Ecto neural progenitor cell (in vitro differentiated cells): ENCODE results near the gene ERMARD.

ENCODE experiments used
- DNase-seq: peaks from one replicate; pipeline ENCODE4 v3.0.0-alpha.2; 2018; ENCODE audit warnings: low spot score

ERMARD gene

DNA sequence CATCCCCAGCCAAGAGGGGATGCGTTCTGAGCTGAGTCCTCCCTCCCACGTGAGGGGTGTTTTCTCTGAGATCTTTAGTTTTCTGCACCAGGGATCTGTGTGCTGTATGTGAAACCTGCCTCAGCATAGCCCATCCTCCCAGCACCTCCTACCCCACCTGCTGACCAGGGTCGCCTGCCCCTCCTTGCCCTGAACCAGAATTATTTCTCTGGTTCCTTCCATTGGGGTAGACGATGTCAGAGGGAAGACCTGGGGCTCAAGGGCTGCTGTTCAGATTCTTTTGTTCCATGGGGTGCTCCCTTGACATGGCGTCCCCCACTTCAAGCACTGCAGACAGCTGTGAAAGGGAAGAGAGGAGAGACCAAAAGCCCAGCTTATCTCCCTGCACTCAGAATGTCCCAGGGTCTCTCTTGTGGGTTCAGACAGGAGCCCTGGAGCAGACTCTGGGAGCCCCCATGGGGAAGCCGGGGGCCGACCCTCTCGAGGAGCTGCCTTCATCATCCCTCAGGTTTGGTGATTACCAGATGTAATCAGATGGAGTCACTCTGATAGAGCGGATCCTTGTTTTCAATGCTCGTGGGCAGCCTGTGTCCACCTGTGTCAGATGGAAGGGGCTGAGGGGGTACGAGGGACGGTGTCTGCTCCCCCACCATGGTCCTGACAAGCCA is 74.3 kb downstream of the ERMARD start:
- DNase-seq, result peak; percentile 21

DNA sequence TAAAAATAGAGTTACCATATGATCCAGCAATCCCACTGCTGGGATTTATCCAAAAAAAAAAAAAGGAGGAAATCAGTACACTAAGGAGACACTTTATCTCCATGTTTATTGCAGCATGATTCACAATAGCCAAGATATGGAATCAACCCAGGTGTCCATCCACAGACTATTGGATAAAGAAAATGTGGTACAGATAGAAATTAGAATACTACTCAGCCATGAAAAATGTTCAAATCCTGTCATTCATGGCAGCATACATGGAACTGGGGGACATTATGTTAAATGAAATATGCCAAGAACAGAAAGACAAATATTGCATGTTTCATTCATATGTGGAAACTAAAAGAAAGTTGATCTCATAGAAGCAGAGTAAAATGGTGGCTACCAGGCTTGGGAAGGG is 75.3 kb downstream of the ERMARD start:
- DNase-seq, result no peak

GRCh38 chr6:169827290-169827717 is 75.9 kb downstream of the ERMARD start:
- DNase-seq, result peak; percentile 46

- peak; percentile 43 for DNase-seq
Observed at GRCh38 chr6:169828176-169828575, 76.8 kb downstream of the ERMARD start.

- DNase-seq, result peak; percentile 20
Observed at GRCh38 chr6:169829786-169830185, 78.4 kb downstream of the ERMARD start.

GRCh38 chr6:169830876-169831275 is 79.5 kb downstream of the ERMARD start:
- no peak for DNase-seq
